Tibial nerve (tissue), 4 donors: ENCODE results near the gene CARNS1. TPM values are rescaled to one million over a fixed set of nuclear protein-coding genes. Genes with fewer than 3 reads are reported as not detected.

Experiments used
- DNase-seq, 2 donors: peaks; one replicate each; pipeline ENCODE4 v3.0.0-alpha.2; 2019; ENCODE audit warnings: low spot score in 2 of 2
- H3K27ac ChIP-seq, 4 donors: fragments of 200-600 bp; sonication (generic) in 3 of 4; one replicate each; pipeline ENCODE4 v1.5.1; 2017 to 2019; ENCODE audit warnings: mild to moderate bottlenecking in 1 of 4
- H3K27me3 ChIP-seq, 2 donors: fragments of 200-600 bp; sonication (generic) in 1 of 2; one replicate each; pipeline versions ENCODE4 v1.5.1 to v1.6.0; 2017 to 2019
- H3K36me3 ChIP-seq, 3 donors: fragments of 200-600 bp; sonication (generic); one replicate each; pipeline ENCODE4 v1.5.1; 2018 to 2019
- H3K4me1 ChIP-seq, 4 donors: fragments of 200-600 bp; sonication (generic) in 3 of 4; one replicate each; pipeline ENCODE4 v1.5.1; 2017 to 2019
- H3K4me3 ChIP-seq, 4 donors: fragments of 200-600 bp; sonication (generic) in 3 of 4; one replicate each; pipeline ENCODE4 v1.5.1; 2017 to 2019; ENCODE audit warnings: mild to moderate bottlenecking in 1 of 4, moderate library complexity in 1 of 4
- H3K9me3 ChIP-seq, 4 donors: fragments of 200-600 bp; sonication (generic) in 3 of 4; one replicate each; pipeline ENCODE4 v1.5.1; 2017 to 2019
- CTCF ChIP-seq, 5 experiments: fragments of 200-600 bp in 3 of 5; fragments of 450-650 bp in 2 of 5; sonication (generic) in 3 of 5; IDR thresholded peaks; one replicate each; pipeline ENCODE4 v1.5.1; 2016 to 2019; ENCODE audit warnings: antibody characterized with exemption in 5 of 5, mild to moderate bottlenecking in 3 of 5, moderate library complexity in 2 of 5
- EP300 ChIP-seq, 2 donors: sonication (generic); formaldehyde crosslinking; IDR thresholded peaks; one replicate each; pipeline ENCODE4 v1.6.1; 2017; ENCODE audit warnings: antibody characterized with exemption in 2 of 2, mild to moderate bottlenecking in 1 of 2
- POLR2A ChIP-seq, 2 donors: fragments of 450-650 bp; IDR thresholded peaks; one replicate each; pipeline ENCODE4 v1.6.1; 2017; ENCODE audit warnings: antibody characterized with exemption in 2 of 2, mild to moderate bottlenecking in 2 of 2, moderate library complexity in 2 of 2
- WGBS, 2 donors: methylation state at CpG; one replicate each; pipeline ENCODE4 v1.1.5; 2018; 5-methylcytosine and 5-hydroxymethylcytosine counted together
- small RNA-seq: library from RNA; depleted of rRNA; stranded (forward); fragments of <200 nt; gene quantifications from one replicate; pipeline ENCODE3, GENCODE V24; 2016
- total RNA-seq, 4 donors: library from RNA; depleted of rRNA; stranded (reverse); fragments of >200 nt; gene quantifications; one replicate each; pipeline ENCODE4 v1.1.0, GENCODE V29; 2016

CARNS1 gene
- total RNA-seq, 4 donors from 2014 or later = 1.8 to 5.9 (median 4.3) TPM

- peaks cover 3 to 53% (median 28%) of the 10 kb centered on the region in 4 donors for H3K4me1 ChIP-seq
- WGBS, 2 donors = 0 to 3% methylated on average over 11 to 21 of the region's 76 CpGs
- peak within 1 kb of the TSS; percentile 82 to 94 (median 92) for H3K27ac ChIP-seq
- TF ChIP-seq CTCF (IDR thresholded peaks at IDR 0.05) (peak; percentile 47 to 76 (median 59)), EP300 (IDR thresholded peaks at IDR 0.05) (peak in 1 of 2 donors; percentile 94), POLR2A (IDR thresholded peaks at IDR 0.05) (peak in 1 of 2 donors; percentile 74)
- DNase-seq = peak; percentile 79 to 84
- no peaks in the 10 kb centered on the region for H3K27me3 ChIP-seq
- H3K4me3 ChIP-seq = peak within 1 kb of the TSS; percentile 82 to 98 (median 86)
- H3K36me3 ChIP-seq = peaks cover 0 to 13% (median 0%) of the 10 kb centered on the region in 3 donors
- no peaks in the 10 kb centered on the region for H3K9me3 ChIP-seq
Observed at GRCh38 chr11:67468759-67469507, 53.5 kb downstream of the CARNS1 start, which contains the start of gene TMEM134. TSS of gene TMEM134 (minus strand) at chr11:67469251. CDS start at chr11:67469192, 59 bp downstream.

- DNase-seq = no peak
- Histone ChIP-seq H3K4me3 (peak overlapping the region; percentile 82 to 98 (median 86)), H3K36me3 (peaks cover 0 to 13% (median 0%) of the 10 kb centered on the region in 3 donors), H3K27ac (peak overlapping the region; percentile 82 to 94 (median 92)), H3K4me1 (peaks cover 0 to 49% (median 24%) of the 10 kb centered on the region in 4 donors), H3K9me3 (no peaks in the 10 kb centered on the region), H3K27me3 (no peaks in the 10 kb centered on the region)
- 8 to 9% methylated on average over 9 of the region's 9 CpGs for WGBS, 2 donors
- TF ChIP-seq EP300 (IDR thresholded peaks at IDR 0.05) (no peak), POLR2A (IDR thresholded peaks at IDR 0.05) (no peak), CTCF (IDR thresholded peaks at IDR 0.05) (no peak)
Observed at GRCh38 chr11:67469508-67469811, 54.0 kb downstream of the CARNS1 start.

GRCh38 chr11:67470337-67471002 is 55.0 kb downstream of the CARNS1 start:
- WGBS, 2 donors = 65 to 76% methylated on average over 8 of the region's 8 CpGs
- H3K4me1 ChIP-seq = peaks cover 0 to 42% (median 18%) of the 10 kb centered on the region in 4 donors
- TF ChIP-seq POLR2A (IDR thresholded peaks at IDR 0.05) (no peak), EP300 (IDR thresholded peaks at IDR 0.05) (peak in 1 of 2 donors; percentile 30), CTCF (IDR thresholded peaks at IDR 0.05) (no peak)
- peak overlapping the region in 2 of 4 donors; percentile 93 to 94 for H3K27ac ChIP-seq
- H3K9me3 ChIP-seq = no peaks in the 10 kb centered on the region
- H3K27me3 ChIP-seq = no peaks in the 10 kb centered on the region
- DNase-seq = no peak
- peaks cover 0 to 13% (median 0%) of the 10 kb centered on the region in 3 donors for H3K36me3 ChIP-seq
- H3K4me3 ChIP-seq = no peak overlapping the region

- no peak for DNase-seq
- Histone ChIP-seq H3K4me3 (no peak overlapping the region), H3K27me3 (no peaks in the 10 kb centered on the region), H3K27ac (no peak overlapping the region), H3K4me1 (peaks cover 0 to 21% (median 8%) of the 10 kb centered on the region in 4 donors), H3K36me3 (no peaks in the 10 kb centered on the region), H3K9me3 (no peaks in the 10 kb centered on the region)
- WGBS, 2 donors = 79 to 83% methylated on average over 7 of the region's 7 CpGs
- no peak for TF ChIP-seq POLR2A (IDR thresholded peaks at IDR 0.05)
- no peak for TF ChIP-seq CTCF (IDR thresholded peaks at IDR 0.05)
- TF ChIP-seq EP300 (IDR thresholded peaks at IDR 0.05) = no peak
Observed at GRCh38 chr11:67472882-67473281, 57.4 kb downstream of the CARNS1 start.

Small RNA genes within 50 kb of the gene (small RNA-seq; reads per million reads assigned to genes)
- gene RNU6-1238P = not detected

Other genes starting within 250 kb of the CARNS1 start
- gene GRK2, start 149.2 kb upstream of the CARNS1 start, total RNA-seq = 100 to 1,000 TPM in 1 of 4 donors, 10 to 100 TPM in 3; 46.0 to 134 (median 65.4) TPM
- 100 to 1,000 TPM in 1 of 4 donors, 10 to 100 TPM in 3; 46.8 to 158 (median 69.5) TPM for gene ANKRD13D, start 126.4 kb upstream of the CARNS1 start, total RNA-seq
- gene SSH3, start 112.1 kb upstream of the CARNS1 start, total RNA-seq = 10 to 100 TPM; 28.5 to 51.6 (median 43.1) TPM
- gene POLD4, start 62.1 kb upstream of the CARNS1 start, total RNA-seq = 100 to 1,000 TPM in 1 of 4 donors, 10 to 100 TPM in 3; 70.8 to 154 (median 88.5) TPM
- 10 to 100 TPM in 1 of 4 donors, 1 to 10 TPM in 3; 3.7 to 23.1 (median 5.9) TPM for gene CLCF1, start 42.1 kb upstream of the CARNS1 start, total RNA-seq
- 10 to 100 TPM; 22.7 to 39.0 (median 36.4) TPM for gene RAD9A, start 23.7 kb upstream of the CARNS1 start, total RNA-seq
- gene PPP1CA, start 13.8 kb upstream of the CARNS1 start, total RNA-seq = 10 to 100 TPM; 50.6 to 97.8 (median 72.7) TPM
- gene TBC1D10C, start 11.6 kb upstream of the CARNS1 start, total RNA-seq = 1 to 10 TPM; 1.5 to 4.5 (median 2.2) TPM
- 10 to 100 TPM; 36.9 to 69.3 (median 47.1) TPM for gene RPS6KB2, start 12.8 kb downstream of the CARNS1 start, total RNA-seq
- gene PTPRCAP, start 22.0 kb downstream of the CARNS1 start, total RNA-seq = 10 to 100 TPM in 3 of 4 donors, 1 to 10 TPM in 1; 6.9 to 18.0 (median 12.8) TPM
- gene CORO1B, start 27.8 kb downstream of the CARNS1 start, total RNA-seq = 10 to 100 TPM; 60.9 to 95.1 (median 77.1) TPM
- not detected for gene GPR152, start 37.1 kb downstream of the CARNS1 start, total RNA-seq
- 1 to 10 TPM in 3 of 4 donors, under 1 TPM in 1; 0.21 to 5.7 (median 3.6) TPM for gene CABP4, start 39.7 kb downstream of the CARNS1 start, total RNA-seq
- gene TMEM134, start 53.6 kb downstream of the CARNS1 start, total RNA-seq = 100 to 1,000 TPM in 2 of 4 donors, 10 to 100 TPM in 2; 49.2 to 184 (median 96.6) TPM
- 100 to 1,000 TPM in 2 of 4 donors, 10 to 100 TPM in 2; 88.2 to 117 (median 96.0) TPM for gene AIP, start 67.3 kb downstream of the CARNS1 start, total RNA-seq
- 10 to 100 TPM; 22.8 to 69.6 (median 38.6) TPM for gene PITPNM1, start 89.7 kb downstream of the CARNS1 start, total RNA-seq
- 10 to 100 TPM; 75.4 to 90.8 (median 80.6) TPM for gene CDK2AP2, start 92.5 kb downstream of the CARNS1 start, total RNA-seq
- gene CABP2, start 107.8 kb downstream of the CARNS1 start, total RNA-seq = not detected
- 1,000 to 10,000 TPM in 1 of 4 donors, 100 to 1,000 TPM in 3; 631 to 1,055 (median 774) TPM for gene GSTP1, start 168.1 kb downstream of the CARNS1 start, total RNA-seq
- 100 to 1,000 TPM; 282 to 357 (median 323) TPM for gene NDUFV1, start 191.3 kb downstream of the CARNS1 start, total RNA-seq
- gene NUDT8, start 214.3 kb downstream of the CARNS1 start, total RNA-seq = 10 to 100 TPM; 11.0 to 21.3 (median 20.0) TPM
- not detected for gene TBX10, start 224.1 kb downstream of the CARNS1 start, total RNA-seq
- under 1 TPM in 1 of 4 donors, not detected in 3; 0.44 TPM for gene ACY3, start 235.1 kb downstream of the CARNS1 start, total RNA-seq